ENCODE measurements around the gene RAB3IL1.

Gene RAB3IL1

DNA sequence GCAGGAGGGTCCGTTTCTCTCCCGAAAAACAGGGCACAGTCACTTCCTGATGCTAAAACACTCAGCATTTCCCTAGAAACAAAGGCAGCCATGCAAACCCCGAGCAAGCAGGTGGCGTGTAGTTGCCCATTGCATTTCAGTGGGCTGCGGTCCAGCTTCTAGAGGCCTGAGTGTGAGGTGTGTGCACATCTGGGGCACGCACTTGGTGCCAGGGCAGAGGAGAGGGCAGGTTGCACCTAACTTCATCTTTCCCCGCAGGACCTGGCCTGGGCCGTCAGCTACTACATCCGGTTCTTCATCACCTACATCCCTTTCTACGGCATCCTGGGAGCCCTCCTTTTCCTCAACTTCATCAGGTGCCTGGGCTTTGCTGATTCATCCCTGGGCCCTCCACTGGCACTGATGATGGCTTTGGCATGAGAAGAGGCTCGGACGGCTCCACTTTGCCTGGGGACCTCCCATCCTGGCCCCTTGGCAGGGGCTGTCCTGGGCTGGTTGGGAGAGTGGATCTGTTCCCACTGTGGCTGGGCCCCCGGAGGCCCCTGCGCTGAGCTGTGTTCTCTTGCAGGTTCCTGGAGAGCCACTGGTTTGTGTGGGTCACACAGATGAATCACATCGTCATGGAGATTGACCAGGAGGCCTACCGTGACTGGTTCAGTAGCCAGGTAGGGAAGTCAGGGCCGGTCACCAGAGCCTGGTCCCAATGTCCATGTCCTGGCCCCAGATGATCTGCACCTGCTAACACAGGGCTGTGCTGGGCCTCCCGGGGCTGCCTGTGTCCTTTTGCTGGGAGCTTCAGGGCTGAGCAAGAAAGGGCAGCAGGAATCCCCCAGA, 54.4 kb downstream of the RAB3IL1 start:
- POLR2A ChIA-PET = no interaction called here
- TF ChIP-seq ZBTB8A (tag by site-specific recombination; IDR thresholded peaks at IDR 0.05) (no peak), SCRT1 (tag by site-specific recombination; IDR thresholded peaks at IDR 0.05; ENCODE audit: borderline replicate concordance) (no peak), ZNF585B (tag by site-specific recombination; IDR thresholded peaks at IDR 0.05) (no peak), ZNF280D (tag by site-specific recombination; IDR thresholded peaks at IDR 0.05) (no peak), ZNF677 (tag by site-specific recombination; IDR thresholded peaks at IDR 0.05) (no peak), ZNF302 (tag by site-specific recombination; IDR thresholded peaks at IDR 0.05; ENCODE audit: low read depth) (no peak), HOXC10 (CRISPR knock-in tag; IDR thresholded peaks at IDR 0.05) (no peak), ZIC2 (tag by site-specific recombination; IDR thresholded peaks at IDR 0.05) (no peak), OSR2 (tag by site-specific recombination; IDR thresholded peaks at IDR 0.05) (no peak), ZNF335 (tag by site-specific recombination; conservative IDR thresholded peaks at IDR 0.05) (no peak), ZBTB20 (tag by site-specific recombination; IDR thresholded peaks at IDR 0.05) (no peak), KLF1 (tag by site-specific recombination; IDR thresholded peaks at IDR 0.05) (no peak), OVOL3 (tag by site-specific recombination; IDR thresholded peaks at IDR 0.05) (no peak), MEIS1 (CRISPR knock-in tag; IDR thresholded peaks at IDR 0.05; ENCODE audit: borderline replicate concordance) (no peak), ZNF324 (tag by site-specific recombination; IDR thresholded peaks at IDR 0.05) (no peak), ZFP69B (tag by site-specific recombination; IDR thresholded peaks at IDR 0.05) (no peak), GLI4 (tag by site-specific recombination; IDR thresholded peaks at IDR 0.05) (no peak), REPIN1 (tag by site-specific recombination; IDR thresholded peaks at IDR 0.05; ENCODE audit: low read depth) (no peak)
- TF ChIP-seq, protein P1, sequence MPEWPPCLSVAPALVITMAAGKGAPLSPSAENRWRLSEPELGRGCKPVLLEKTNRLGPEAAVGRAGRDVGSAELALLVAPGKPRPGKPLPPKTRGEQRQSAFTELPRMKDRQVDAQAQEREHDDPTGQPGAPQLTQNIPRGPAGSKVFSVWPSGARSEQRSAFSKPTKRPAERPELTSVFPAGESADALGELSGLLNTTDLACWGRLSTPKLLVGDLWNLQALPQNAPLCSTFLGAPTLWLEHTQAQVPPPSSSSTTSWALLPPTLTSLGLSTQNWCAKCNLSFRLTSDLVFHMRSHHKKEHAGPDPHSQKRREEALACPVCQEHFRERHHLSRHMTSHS (tag by site-specific recombination; IDR thresholded peaks at IDR 0.05) = no peak
- Histone ChIP-seq H3K36me3 (ENCODE audit: control insufficient read depth in 2 of 2, insufficient read depth in 1 of 2, low read length in 2 of 2) (no peaks in the 10 kb centered on the region; a peak in 1 of 3 replicates), H3K4me3 (ENCODE audit: low read depth, low read length) (no peak overlapping the region), H3K27ac (ENCODE audit: extremely low read depth, low read depth, low read length) (no peak overlapping the region), H3K4me1 (ENCODE audit: control insufficient read depth, insufficient read depth, low read length) (no peaks in the 10 kb centered on the region), H3K9me3 (ENCODE audit: control insufficient read depth, insufficient read depth, low read depth, low read length) (no peaks in the 10 kb centered on the region)
- CTCF ChIA-PET = no interaction called here

DNA sequence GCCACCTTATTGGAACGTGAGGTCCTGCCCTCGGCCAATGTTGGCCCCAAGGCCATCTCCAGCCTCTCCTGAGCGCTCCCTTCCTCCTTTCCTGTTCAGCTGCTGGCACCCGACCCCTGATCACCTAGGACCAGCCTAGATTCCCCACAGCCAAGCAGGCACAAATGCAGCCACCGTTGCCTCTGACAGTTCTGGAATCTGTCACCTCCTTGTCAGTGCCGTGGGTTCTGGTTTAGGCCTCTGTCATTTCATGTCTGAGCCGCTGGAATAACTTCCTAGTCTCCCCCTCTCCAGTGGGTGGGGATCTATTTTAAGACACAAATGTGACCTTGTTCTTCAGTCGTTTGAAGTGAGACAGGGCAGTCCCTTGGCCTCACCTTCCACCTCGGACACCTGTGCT, 55.7 kb downstream of the RAB3IL1 start:
- no peak overlapping the region for H3K4me3 ChIP-seq (ENCODE audit: low read depth, low read length)
- CTCF ChIA-PET = no interaction called here
- no peaks in the 10 kb centered on the region; a peak in 1 of 3 replicates for H3K36me3 ChIP-seq (ENCODE audit: control insufficient read depth in 2 of 2, insufficient read depth in 1 of 2, low read length in 2 of 2)
- H3K9me3 ChIP-seq (ENCODE audit: control insufficient read depth, insufficient read depth, low read depth, low read length) = no peaks in the 10 kb centered on the region
- POLR2A ChIA-PET = no interaction called here
- H3K27ac ChIP-seq (ENCODE audit: extremely low read depth, low read depth, low read length) = no peak overlapping the region
- H3K4me1 ChIP-seq (ENCODE audit: control insufficient read depth, insufficient read depth, low read length) = no peaks in the 10 kb centered on the region
- no peak for TF ChIP-seq YY2 (tag by site-specific recombination; IDR thresholded peaks at IDR 0.05)
- no peak for TF ChIP-seq KLF10 (tag by site-specific recombination; IDR thresholded peaks at IDR 0.05)
- TF ChIP-seq RBAK (tag by site-specific recombination; IDR thresholded peaks at IDR 0.05) = no peak
- TF ChIP-seq ZNF133 (tag by site-specific recombination; IDR thresholded peaks at IDR 0.05) = no peak
- TF ChIP-seq, protein P2, sequence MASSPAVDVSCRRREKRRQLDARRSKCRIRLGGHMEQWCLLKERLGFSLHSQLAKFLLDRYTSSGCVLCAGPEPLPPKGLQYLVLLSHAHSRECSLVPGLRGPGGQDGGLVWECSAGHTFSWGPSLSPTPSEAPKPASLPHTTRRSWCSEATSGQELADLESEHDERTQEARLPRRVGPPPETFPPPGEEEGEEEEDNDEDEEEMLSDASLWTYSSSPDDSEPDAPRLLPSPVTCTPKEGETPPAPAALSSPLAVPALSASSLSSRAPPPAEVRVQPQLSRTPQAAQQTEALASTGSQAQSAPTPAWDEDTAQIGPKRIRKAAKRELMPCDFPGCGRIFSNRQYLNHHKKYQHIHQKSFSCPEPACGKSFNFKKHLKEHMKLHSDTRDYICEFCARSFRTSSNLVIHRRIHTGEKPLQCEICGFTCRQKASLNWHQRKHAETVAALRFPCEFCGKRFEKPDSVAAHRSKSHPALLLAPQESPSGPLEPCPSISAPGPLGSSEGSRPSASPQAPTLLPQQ (tag by site-specific recombination; IDR thresholded peaks at IDR 0.05) = no peak
- TF ChIP-seq PRDM1 (tag by site-specific recombination; IDR thresholded peaks at IDR 0.05) = no peak
- TF ChIP-seq ZNF549 (tag by site-specific recombination; IDR thresholded peaks at IDR 0.05) = no peak
- no peak for TF ChIP-seq ZSCAN16 (tag by site-specific recombination; IDR thresholded peaks at IDR 0.05)
- no peak for TF ChIP-seq PRDM10 (tag by site-specific recombination; IDR thresholded peaks at IDR 0.05)
- no peak for TF ChIP-seq ZFHX2 (tag by site-specific recombination; conservative IDR thresholded peaks at IDR 0.05)
